Spleen (tissue), 11 donors: ENCODE measurements around the gene ZNF135. TPM values are rescaled to one million over a fixed set of nuclear protein-coding genes. Genes with fewer than 3 reads are reported as not detected.

Experiments
- DNase-seq: peaks from one replicate; pipeline ENCODE4 v3.0.0-alpha.2; 2020
- H3K27ac ChIP-seq, 8 donors: fragments of 200-600 bp; sonication (generic) in 7 of 8; 1 replicate in 4 of 8; 2 replicates in 4 of 8; pipeline versions ENCODE4 v1.5.0 to v1.8.0; 2016 to 2021; ENCODE audit warnings: inconsistent platforms in 4 of 8, mild to moderate bottlenecking in 4 of 8, moderate library complexity in 1 of 8
- H3K27me3 ChIP-seq, 7 donors: fragments of 200-600 bp; sonication (generic) in 6 of 7; replicated peaks in 1 of 7; 1 replicate in 4 of 7; 2 replicates in 3 of 7; pipeline versions ENCODE4 v1.5.0 to v1.8.0; 2016 to 2021; ENCODE audit warnings: inconsistent platforms in 3 of 7, mild to moderate bottlenecking in 1 of 7
- H3K36me3 ChIP-seq, 6 donors: fragments of 200-600 bp; sonication (generic) in 5 of 6; 1 replicate in 4 of 6; 2 replicates in 2 of 6; pipeline versions ENCODE4 v1.5.0 to v1.8.0; 2016 to 2021; ENCODE audit warnings: inconsistent platforms in 2 of 6
- H3K4me1 ChIP-seq, 6 donors: fragments of 200-600 bp; sonication (generic) in 5 of 6; 1 replicate in 3 of 6; 2 replicates in 3 of 6; pipeline versions ENCODE4 v1.5.0 to v1.8.0; 2016 to 2021; ENCODE audit warnings: inconsistent platforms in 3 of 6
- H3K4me3 ChIP-seq, 8 donors: fragments of 200-600 bp; sonication (generic) in 7 of 8; 1 replicate in 4 of 8; 2 replicates in 4 of 8; pipeline versions ENCODE4 v1.5.0 to v1.8.0; 2016 to 2021; ENCODE audit warnings: inconsistent platforms in 4 of 8, mild to moderate bottlenecking in 4 of 8, moderate library complexity in 2 of 8
- H3K9me3 ChIP-seq, 8 donors: fragments of 200-600 bp; sonication (generic) in 7 of 8; 1 replicate in 4 of 8; 2 replicates in 4 of 8; pipeline versions ENCODE4 v1.5.0 to v1.8.0; 2016 to 2021; ENCODE audit warnings: inconsistent platforms in 4 of 8
- POLR2A ChIP-seq, 3 donors: fragments of 450-650 bp; IDR thresholded peaks; one replicate each; pipeline ENCODE4 v1.5.1; 2017; ENCODE audit warnings: antibody characterized with exemption in 3 of 3, mild to moderate bottlenecking in 1 of 3
- POLR2AphosphoS5 ChIP-seq, 3 donors: sonication (generic); formaldehyde crosslinking; IDR thresholded peaks; one replicate each; pipeline ENCODE4 v1.5.1; 2017; ENCODE audit warnings: antibody characterized with exemption in 3 of 3
- WGBS, 5 donors: extraction: QIAGEN DNeasy Blood & Tissue Kit in 3 of 5; methylation state at CpG; one replicate each; pipeline versions ENCODE4 v1.1.5 to v1.1.7; 2013 to 2018; 5-methylcytosine and 5-hydroxymethylcytosine counted together
- intact Hi-C: fragments of 100-400 bp; cut with DNase I; formaldehyde crosslinking; loops from one replicate; pipeline ENCODE4 v1.15.0; 2023; ENCODE audit warnings: low total_unique reads
- polyA plus RNA-seq, 3 donors: library from polyadenylated mRNA; stranded (reverse); fragments of 200-250 nt; gene quantifications; one replicate each; pipeline ENCODE4 v1.2.1, GENCODE V29; 2013
- total RNA-seq, 7 donors: library from RNA; depleted of rRNA in 3 of 7; stranded (reverse); fragments of >200 nt in 3 of 7; fragmentation: NEBNext Ultra II Directional in 4 of 7; extraction: Animal tissue kit (Norgen Biotek cat#: 25700) in 4 of 7; gene quantifications; one replicate each; pipeline versions ENCODE4 v1.1.0 to v1.2.1, GENCODE V29; 2016 to 2021
- TF ChIP-seq, protein P1 (sequence below), 11 experiments: fragments of 200-600 bp in 7 of 11; fragments of 450-650 bp in 4 of 11; sonication (generic) in 4 of 11; IDR thresholded peaks in 8 of 11; conservative IDR thresholded peaks in 3 of 11; 1 replicate in 7 of 11; 2 replicates in 4 of 11; pipeline versions ENCODE4 v1.4.0 to v1.8.0; 2016 to 2021; ENCODE audit warnings: antibody characterized with exemption in 11 of 11, inconsistent platforms in 4 of 11, mild to moderate bottlenecking in 1 of 11
- donor health status: healthy with polysubstance abuse.
- donor health status: DM: no; HTN: no; CAD: no; lungs with moderate emphysema.
- donor health status: DM: no; HTN: no; CAD: no.
- donor health status: Bipolar disorder and iron deficiency.
- donor health status: healthy.
- donor health status: DM: no; HTN: no; CAD: no.
- donor health status: DM: yes; HTN: yes; CAD: no.

ZNF135 gene
- total and polyA plus RNA-seq, 10 donors = 3.6 to 9.4 (median 7.0) TPM

DNA sequence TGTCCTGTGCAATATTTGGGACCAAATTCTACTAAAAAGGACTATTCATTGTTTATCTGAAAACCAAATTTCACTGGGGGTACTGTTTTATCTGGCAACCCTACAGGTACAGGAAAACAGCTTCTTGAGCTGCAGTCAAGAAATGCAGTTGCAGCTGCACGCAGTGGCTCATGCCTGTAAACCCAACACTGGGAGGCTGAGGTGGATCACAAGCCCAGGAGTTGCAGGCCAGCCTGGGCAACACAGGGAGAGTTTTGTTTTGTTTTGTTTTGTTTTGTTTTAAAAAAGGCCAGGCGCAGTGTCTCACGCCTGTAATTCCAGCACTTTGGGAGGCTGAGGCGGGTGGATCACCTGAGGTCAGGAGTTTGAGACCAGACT lies 36.8 kb upstream of the ZNF135 start:
- Histone ChIP-seq H3K27me3 (peaks cover 0 to 14% (median 0%) of the 10 kb centered on the region in 7 donors), H3K4me3 (no peak overlapping the region), H3K4me1 (no peaks in the 10 kb centered on the region), H3K9me3 (peaks cover 0 to 93% (median 28%) of the 10 kb centered on the region in 8 donors), H3K27ac (no peak overlapping the region), H3K36me3 (no peaks in the 10 kb centered on the region)
- 71 to 80% (median 73%) methylated on average over 4 of the region's 4 CpGs for WGBS, 5 donors
- peak; percentile 9 for DNase-seq
- intact Hi-C loops = loop anchor here (5.0 kb wide), 1 partner anchor 135 kb away; no protein-coding TSS in a partner anchor
- TF ChIP-seq POLR2AphosphoS5 (IDR thresholded peaks at IDR 0.05) (no peak), POLR2A (IDR thresholded peaks at IDR 0.05) (no peak)
- TF ChIP-seq, protein P1, sequence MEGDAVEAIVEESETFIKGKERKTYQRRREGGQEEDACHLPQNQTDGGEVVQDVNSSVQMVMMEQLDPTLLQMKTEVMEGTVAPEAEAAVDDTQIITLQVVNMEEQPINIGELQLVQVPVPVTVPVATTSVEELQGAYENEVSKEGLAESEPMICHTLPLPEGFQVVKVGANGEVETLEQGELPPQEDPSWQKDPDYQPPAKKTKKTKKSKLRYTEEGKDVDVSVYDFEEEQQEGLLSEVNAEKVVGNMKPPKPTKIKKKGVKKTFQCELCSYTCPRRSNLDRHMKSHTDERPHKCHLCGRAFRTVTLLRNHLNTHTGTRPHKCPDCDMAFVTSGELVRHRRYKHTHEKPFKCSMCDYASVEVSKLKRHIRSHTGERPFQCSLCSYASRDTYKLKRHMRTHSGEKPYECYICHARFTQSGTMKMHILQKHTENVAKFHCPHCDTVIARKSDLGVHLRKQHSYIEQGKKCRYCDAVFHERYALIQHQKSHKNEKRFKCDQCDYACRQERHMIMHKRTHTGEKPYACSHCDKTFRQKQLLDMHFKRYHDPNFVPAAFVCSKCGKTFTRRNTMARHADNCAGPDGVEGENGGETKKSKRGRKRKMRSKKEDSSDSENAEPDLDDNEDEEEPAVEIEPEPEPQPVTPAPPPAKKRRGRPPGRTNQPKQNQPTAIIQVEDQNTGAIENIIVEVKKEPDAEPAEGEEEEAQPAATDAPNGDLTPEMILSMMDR (IDR thresholded peaks at IDR 0.05 in 8 of 11, conservative IDR thresholded peaks at IDR 0.05 in 3 of 11) = no peak

DNA sequence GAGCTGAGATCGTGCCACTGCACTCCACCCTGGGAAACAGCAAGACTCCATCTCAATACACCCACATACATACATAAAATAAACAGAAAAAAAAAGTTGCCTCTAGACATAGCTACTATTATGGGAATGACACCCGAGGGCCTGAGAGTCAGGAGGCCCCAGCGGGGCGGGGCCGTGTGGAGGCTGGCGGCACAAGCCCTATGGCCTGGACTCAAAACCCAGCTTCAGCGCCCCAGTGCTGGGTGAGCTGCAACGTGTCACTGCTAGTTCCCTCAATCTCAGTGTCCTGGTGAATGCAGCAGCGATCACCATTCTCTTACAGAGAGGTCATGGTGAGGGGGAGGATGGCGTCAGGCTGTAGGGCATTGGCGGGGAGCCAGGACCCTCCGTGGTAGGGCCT lies 34.4 kb upstream of the ZNF135 start:
- peaks cover 0 to 93% (median 29%) of the 10 kb centered on the region in 8 donors for H3K9me3 ChIP-seq
- no peaks in the 10 kb centered on the region for H3K4me1 ChIP-seq
- TF ChIP-seq POLR2A (IDR thresholded peaks at IDR 0.05) = no peak
- no peak for TF ChIP-seq POLR2AphosphoS5 (IDR thresholded peaks at IDR 0.05)
- no peaks in the 10 kb centered on the region for H3K36me3 ChIP-seq
- intact Hi-C loops = loop anchor here (5.0 kb wide), 1 partner anchor 133 kb away; no protein-coding TSS in a partner anchor
- H3K27me3 ChIP-seq = peaks cover 0 to 7% (median 0%) of the 10 kb centered on the region in 7 donors
- no peak overlapping the region for H3K27ac ChIP-seq
- DNase-seq = no peak
- no peak overlapping the region for H3K4me3 ChIP-seq
- WGBS, 5 donors = 85 to 95% (median 91%) methylated on average over 10 to 12 of the region's 12 CpGs

DNA sequence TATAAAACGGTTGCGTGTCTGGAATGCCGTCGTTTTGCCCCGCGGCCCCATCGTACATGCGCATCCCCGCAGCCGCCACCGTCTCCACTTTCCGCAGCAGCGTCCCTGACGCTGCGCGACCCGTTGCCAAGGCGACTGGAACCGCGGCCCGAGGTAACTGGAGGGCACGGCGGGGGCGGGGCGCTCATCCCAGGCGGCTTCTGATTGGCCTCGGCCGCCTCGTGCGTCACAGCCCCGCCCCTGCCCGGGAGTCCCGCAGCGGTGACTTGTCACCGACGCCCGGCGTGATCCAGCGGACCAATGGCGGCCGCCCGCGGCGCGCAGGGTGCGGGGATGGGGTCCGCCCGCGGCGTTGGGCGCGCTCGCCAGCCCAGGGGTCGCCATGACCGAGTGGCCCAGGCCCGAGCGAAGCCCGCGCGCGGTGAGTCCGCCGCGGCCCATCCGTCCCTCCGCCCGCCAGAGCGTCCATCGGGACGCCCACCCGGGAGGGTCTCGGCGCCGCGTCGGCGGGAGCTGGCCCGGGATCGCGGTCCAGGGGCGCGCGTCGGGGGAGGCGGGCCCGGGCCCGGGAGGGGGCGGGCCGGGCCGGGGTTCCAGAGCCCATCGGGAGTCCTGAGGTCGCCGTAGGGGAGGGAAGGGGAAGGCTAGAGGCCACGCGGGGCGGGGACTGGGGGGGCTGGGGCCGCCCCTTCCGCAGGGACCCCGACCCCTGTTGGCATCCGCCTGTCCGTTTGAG lies 25.2 kb upstream of the ZNF135 start, which contains the start of gene ZSCAN1:
ZSCAN1 (plus strand) TSS at position 285 of the 736 bp plus-strand sequence. CDS start 3,812 bp downstream, outside the sequence.
- Histone ChIP-seq H3K9me3 (peaks cover 0 to 99% (median 70%) of the 10 kb centered on the region in 8 donors), H3K36me3 (no peaks in the 10 kb centered on the region), H3K4me1 (peaks cover 0 to 6% (median 0%) of the 10 kb centered on the region in 6 donors), H3K27ac (peak within 1 kb of the TSS in 1 of 8 donors; percentile 34), H3K4me3 (peak within 1 kb of the TSS; percentile 15 to 66 (median 30)), H3K27me3 (peaks cover 0 to 58% (median 19%) of the 10 kb centered on the region in 7 donors)
- intact Hi-C loops = no loop called here
- peak in 2 of 3 donors; percentile 48 to 64 for TF ChIP-seq POLR2AphosphoS5 (IDR thresholded peaks at IDR 0.05)
- TF ChIP-seq, protein P1 (IDR thresholded peaks at IDR 0.05 in 8 of 11, conservative IDR thresholded peaks at IDR 0.05 in 3 of 11) = no peak
- WGBS, 5 donors = 5 to 22% (median 5%) methylated on average over 26 to 101 of the region's 101 CpGs
- DNase-seq = peak; percentile 77

DNA sequence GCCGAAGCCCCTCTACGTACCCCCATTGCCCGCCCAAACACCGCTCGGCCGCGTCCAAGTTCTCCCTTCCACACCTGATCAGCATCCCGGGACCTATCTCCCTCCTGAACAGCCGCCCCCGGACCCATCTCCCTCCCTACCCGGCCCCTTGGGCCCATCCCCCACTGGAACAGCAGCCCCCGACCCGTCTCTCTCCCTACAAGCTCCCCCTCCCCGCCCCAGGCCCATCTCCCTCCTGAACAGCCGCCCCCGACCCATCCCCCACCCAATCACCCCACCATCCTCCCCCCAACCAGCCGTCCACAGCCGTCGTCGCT lies 24.6 kb upstream of the ZNF135 start:
- peaks cover 0 to 61% (median 19%) of the 10 kb centered on the region in 7 donors for H3K27me3 ChIP-seq
- intact Hi-C loops = no loop called here
- H3K4me1 ChIP-seq = peaks cover 0 to 6% (median 0%) of the 10 kb centered on the region in 6 donors
- 6 to 18% (median 11%) methylated on average over 20 of the region's 20 CpGs for WGBS, 5 donors
- peaks cover 0 to 99% (median 74%) of the 10 kb centered on the region in 8 donors for H3K9me3 ChIP-seq
- H3K36me3 ChIP-seq = no peaks in the 10 kb centered on the region
- peak overlapping the region in 6 of 8 donors; percentile 16 to 66 (median 41) for H3K4me3 ChIP-seq
- no peak for DNase-seq
- no peak for TF ChIP-seq POLR2AphosphoS5 (IDR thresholded peaks at IDR 0.05)
- TF ChIP-seq, protein P1 (IDR thresholded peaks at IDR 0.05 in 8 of 11, conservative IDR thresholded peaks at IDR 0.05 in 3 of 11) = no peak
- H3K27ac ChIP-seq = peak overlapping the region in 1 of 8 donors; percentile 34
